DMS 273 treated with DMSO at 0.1 percent for 48 hours (cell line): Measurements from ENCODE around the gene VANGL2.
A peak's percentile ranks its signal among the peaks of the same experiment; 100 is the strongest.

Source experiments
- DNase-seq: peaks from one replicate; lab custom pipeline; 2025; lab: John Stamatoyannopoulos, UW

VANGL2 gene

GRCh38 chr1:160400223-160400645 lies at the start of gene VANGL2:
Gene VANGL2 (plus strand): TSS chr1:160400564. CDS start chr1:160415838, 15,274 bp downstream.
- peak; percentile 9 for DNase-seq

DNA sequence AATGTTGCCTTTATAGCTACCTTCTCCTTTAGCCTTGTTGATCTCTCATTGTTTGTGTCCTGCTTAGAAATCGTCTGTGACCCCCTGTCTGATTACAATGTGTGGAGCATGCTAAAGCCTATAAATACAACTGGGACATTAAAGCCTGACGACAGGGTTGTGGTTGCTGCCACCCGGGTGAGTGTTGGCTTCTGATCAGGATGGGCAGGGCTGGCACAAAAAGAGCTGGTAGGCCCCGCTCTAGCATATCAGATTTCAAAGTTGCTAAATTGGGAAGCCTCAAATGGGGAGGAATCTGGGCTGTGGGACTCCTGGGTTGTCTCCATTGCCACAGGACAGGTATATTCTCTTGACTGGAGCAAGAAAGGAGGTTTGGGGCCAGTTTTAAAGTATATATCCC lies 48.7 kb upstream of the VANGL2 start:
- DNase-seq = no peak

GRCh38 chr1:160352555-160352954 lies 47.8 kb upstream of the VANGL2 start:
- DNase-seq = no peak

- DNase-seq = peak; percentile 26
Observed at GRCh38 chr1:160353223-160353622, 47.1 kb upstream of the VANGL2 start.

- no peak for DNase-seq
Observed at GRCh38 chr1:160354388-160354985, 45.9 kb upstream of the VANGL2 start.

- no peak for DNase-seq
Observed at GRCh38 chr1:160357286-160358002, 42.9 kb upstream of the VANGL2 start.

- no peak for DNase-seq
Observed at GRCh38 chr1:160358073-160358472, 42.3 kb upstream of the VANGL2 start.

DNA sequence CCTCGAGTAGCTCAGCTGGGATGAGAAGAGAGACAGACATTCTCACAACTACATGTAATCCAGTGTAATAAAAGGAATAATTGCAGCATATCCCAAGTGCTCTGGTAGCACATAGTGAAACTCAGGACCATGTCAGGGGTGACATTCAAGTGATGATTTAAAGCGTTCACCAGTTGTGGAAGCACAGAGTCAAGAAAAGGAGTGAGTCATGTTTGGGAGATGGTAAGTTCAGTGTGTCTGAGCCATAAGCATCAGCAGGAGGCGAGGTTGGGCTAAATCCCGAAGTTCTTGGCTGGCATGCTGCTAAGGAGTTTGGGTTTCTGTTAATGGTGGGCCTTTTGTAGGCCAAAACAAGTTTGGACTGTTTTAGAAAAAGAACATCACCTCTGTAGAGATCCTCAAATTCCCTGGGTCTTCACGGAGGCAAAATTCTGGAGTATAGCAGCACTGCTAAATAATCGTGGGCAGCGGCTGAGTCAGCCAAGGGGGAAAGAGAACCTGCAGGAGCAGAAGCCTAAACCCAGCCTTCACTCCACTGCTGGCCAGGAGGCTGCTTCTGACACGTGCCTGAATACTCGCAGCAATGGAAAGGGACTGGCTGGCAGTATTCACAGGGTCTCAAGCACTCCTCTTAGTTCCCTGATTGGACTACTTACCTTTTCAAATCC lies 40.7 kb upstream of the VANGL2 start:
- DNase-seq = peak; percentile 41

DNA sequence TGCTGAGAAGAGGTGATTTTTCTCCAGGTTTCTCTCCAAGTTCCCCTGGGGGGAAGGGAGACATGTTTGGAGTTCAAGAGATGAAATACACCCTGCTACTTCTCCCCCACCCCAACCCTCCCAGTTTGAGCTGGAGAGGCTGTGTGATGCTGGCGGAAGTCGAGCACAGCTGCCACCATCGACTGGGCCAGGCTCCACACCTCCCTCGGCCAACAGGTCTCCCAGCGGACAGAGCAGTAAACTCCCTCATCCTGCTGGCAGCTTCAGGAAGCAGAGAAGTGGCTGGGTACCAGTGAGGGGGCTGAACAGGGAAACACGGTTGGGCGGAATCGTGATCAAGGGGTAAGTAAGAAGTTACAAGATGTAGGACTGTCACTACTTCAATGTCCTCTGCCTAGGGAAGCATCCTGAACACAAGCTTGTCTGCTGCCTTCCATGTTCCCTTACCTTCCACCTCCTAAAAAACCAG lies 40.1 kb upstream of the VANGL2 start:
- DNase-seq = peak; percentile 22

GRCh38 chr1:160361199-160361598 lies 39.2 kb upstream of the VANGL2 start:
- no peak for DNase-seq

DNA sequence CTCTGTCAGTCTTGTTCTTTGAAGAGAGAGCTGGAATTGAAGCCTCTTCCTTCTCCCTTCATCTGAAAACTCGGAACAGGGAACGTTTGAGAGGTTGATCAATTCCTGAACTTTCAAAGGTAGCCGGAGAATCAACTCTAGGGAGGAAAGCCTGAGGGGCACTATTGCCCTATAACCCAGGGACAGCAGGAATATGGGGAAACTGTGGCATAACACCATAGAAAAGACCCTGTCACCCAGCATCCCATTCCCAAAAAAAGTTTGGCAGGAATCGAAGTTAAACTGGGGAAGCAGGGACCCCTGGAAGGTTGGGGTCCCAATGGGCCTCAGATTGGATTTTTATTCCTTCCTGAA lies 38.6 kb upstream of the VANGL2 start:
- DNase-seq = no peak

- peak; percentile 93 for DNase-seq
Observed at GRCh38 chr1:160362168-160362957, 38.0 kb upstream of the VANGL2 start.

DNA sequence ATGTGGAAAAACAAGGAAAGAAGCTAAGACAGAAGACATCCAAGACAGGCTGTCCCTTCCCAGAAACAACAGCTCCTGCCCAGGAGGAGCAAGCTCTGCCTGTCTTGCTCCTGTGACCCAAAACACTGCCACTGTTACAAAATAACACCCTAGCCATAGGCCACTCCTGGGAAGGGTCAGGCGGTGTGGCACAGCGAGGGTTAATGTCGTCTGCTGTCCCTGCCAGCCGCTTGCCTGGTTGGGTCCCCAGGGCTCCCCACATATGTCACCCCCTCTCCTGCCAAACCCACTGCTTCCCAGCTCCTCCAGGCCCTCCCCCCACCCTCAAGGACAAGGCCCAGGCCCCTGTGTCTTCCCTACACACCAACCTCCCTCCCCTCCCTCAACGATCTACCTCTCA lies 37.4 kb upstream of the VANGL2 start:
- peak; percentile 52 for DNase-seq

- peak; percentile 18 for DNase-seq
Observed at GRCh38 chr1:160363951-160364735, 36.2 kb upstream of the VANGL2 start.

DNA sequence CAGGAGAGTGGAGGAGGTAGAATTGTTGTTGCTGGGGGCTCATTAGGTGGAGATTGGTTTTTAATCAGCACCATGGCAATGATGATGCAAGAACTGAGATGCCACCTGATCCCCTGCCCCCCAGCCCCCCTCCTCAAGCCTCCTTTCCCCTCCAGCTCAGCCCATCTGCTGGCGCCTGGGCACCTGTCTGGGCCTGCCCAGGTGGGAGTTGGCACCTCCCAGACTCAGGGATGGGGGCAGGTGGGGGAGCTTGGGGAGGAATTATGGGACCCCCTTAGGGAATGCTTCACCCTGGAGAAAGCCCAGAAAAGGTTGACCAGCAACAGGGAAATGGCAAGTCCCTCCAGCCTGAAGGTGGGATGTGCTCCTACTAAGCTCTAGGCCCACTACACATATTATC lies 35.0 kb upstream of the VANGL2 start:
- DNase-seq = peak; percentile 21

- DNase-seq = peak; percentile 86
Observed at GRCh38 chr1:160366731-160367515, 33.4 kb upstream of the VANGL2 start, which contains the start of gene NHLH1. Gene NHLH1 (plus strand): TSS chr1:160367071. CDS start chr1:160370732, 3,661 bp downstream.

GRCh38 chr1:160367516-160367900 lies 32.9 kb upstream of the VANGL2 start:
- no peak for DNase-seq

GRCh38 chr1:160367934-160368923 lies 32.1 kb upstream of the VANGL2 start:
- DNase-seq = peak; percentile 13

DNA sequence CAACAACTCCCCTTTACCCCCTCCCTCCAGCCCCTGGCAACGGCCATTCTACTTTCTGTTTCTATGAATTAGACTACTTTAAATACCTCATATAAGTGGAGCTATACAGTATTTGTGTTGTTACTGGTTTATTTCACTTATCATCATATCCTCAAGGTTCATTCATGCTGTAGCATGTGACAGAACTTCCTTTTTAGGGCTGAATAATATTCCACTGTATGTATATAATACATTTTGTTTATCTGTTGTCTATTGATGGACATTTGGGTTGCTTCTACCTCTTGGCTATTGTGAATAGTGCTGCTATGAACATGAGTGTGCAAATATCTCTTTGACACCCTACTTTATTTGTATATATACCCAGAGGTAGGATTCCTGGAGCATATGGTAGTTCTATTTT lies 31.3 kb upstream of the VANGL2 start:
- no peak for DNase-seq
